Measurements from ENCODE around the gene FAM131B. TPM values are rescaled to one million over a fixed set of nuclear protein-coding genes. Genes with fewer than 3 reads are reported as not detected.

FAM131B gene
- total RNA-seq, 2 donors from 2014 or later, result 1.9 to 3.6 TPM

GRCh38 chr7:143329471-143330170, 32.9 kb downstream of the FAM131B start:
- Histone ChIP-seq H3K9ac (ENCODE audit: extremely low read depth, low read length, poor library complexity, severe bottlenecking) (no peak overlapping the region), H3K36me3 (ENCODE audit: control insufficient read depth, insufficient read depth, low read length) (no peaks in the 10 kb centered on the region), H3K27ac (ENCODE audit: low read depth, low read length) (no peak overlapping the region), H3K9me3 (ENCODE audit: control insufficient read depth, low read length) (no peaks in the 10 kb centered on the region), H3K4me3 (ENCODE audit: low read length) (no peak overlapping the region), H3K4me1 (ENCODE audit: control insufficient read depth, insufficient read depth, low read length) (no peaks in the 10 kb centered on the region), H3K27me3 (ENCODE audit: control insufficient read depth, insufficient read depth, low read length, poor library complexity, severe bottlenecking) (no peaks in the 10 kb centered on the region)
- Mint-ChIP-seq H3K4me1 (peaks cover 12% of the 10 kb centered on the region), H3K27ac (no peak overlapping the region), H3K27me3 (ENCODE audit: insufficient read depth) (peaks cover 14% of the 10 kb centered on the region), H3K9me3 (no peaks in the 10 kb centered on the region), H3K36me3 (ENCODE audit: low read depth) (no peaks in the 10 kb centered on the region), H3K4me3 (no peak overlapping the region)
- no peak for DNase-seq
- WGBS, 2 experiments (ENCODE audit: insufficient coverage in 1 of 2, insufficient read length in 1 of 2), result 93 to 95% methylated on average over 7 to 8 of the region's 10 CpGs
- TF ChIP-seq CTCF (conservative IDR thresholded peaks at IDR 0.05), result peak; percentile 45

- H3K9me3 ChIP-seq (ENCODE audit: control insufficient read depth, low read length), result no peaks in the 10 kb centered on the region
- H3K27ac ChIP-seq (ENCODE audit: low read depth, low read length), result no peak overlapping the region
- WGBS, 2 experiments (ENCODE audit: insufficient coverage in 1 of 2, insufficient read length in 1 of 2), result 90 to 92% methylated on average over 3 to 5 of the region's 5 CpGs
- Mint-ChIP-seq H3K27me3 (ENCODE audit: insufficient read depth) (peaks cover 16% of the 10 kb centered on the region), H3K9me3 (no peaks in the 10 kb centered on the region), H3K36me3 (ENCODE audit: low read depth) (no peaks in the 10 kb centered on the region), H3K4me3 (no peak overlapping the region), H3K4me1 (peaks cover 12% of the 10 kb centered on the region), H3K27ac (no peak overlapping the region)
- no peak overlapping the region for H3K4me3 ChIP-seq (ENCODE audit: low read length)
- no peaks in the 10 kb centered on the region for H3K36me3 ChIP-seq (ENCODE audit: control insufficient read depth, insufficient read depth, low read length)
- H3K9ac ChIP-seq (ENCODE audit: extremely low read depth, low read length, poor library complexity, severe bottlenecking), result no peak overlapping the region
- no peak for TF ChIP-seq CTCF (conservative IDR thresholded peaks at IDR 0.05)
- H3K4me1 ChIP-seq (ENCODE audit: control insufficient read depth, insufficient read depth, low read length), result no peaks in the 10 kb centered on the region
- no peaks in the 10 kb centered on the region for H3K27me3 ChIP-seq (ENCODE audit: control insufficient read depth, insufficient read depth, low read length, poor library complexity, severe bottlenecking)
- DNase-seq, result no peak
These were observed 34.6 kb downstream of the FAM131B start for GRCh38 chr7:143327903-143328302.

DNA sequence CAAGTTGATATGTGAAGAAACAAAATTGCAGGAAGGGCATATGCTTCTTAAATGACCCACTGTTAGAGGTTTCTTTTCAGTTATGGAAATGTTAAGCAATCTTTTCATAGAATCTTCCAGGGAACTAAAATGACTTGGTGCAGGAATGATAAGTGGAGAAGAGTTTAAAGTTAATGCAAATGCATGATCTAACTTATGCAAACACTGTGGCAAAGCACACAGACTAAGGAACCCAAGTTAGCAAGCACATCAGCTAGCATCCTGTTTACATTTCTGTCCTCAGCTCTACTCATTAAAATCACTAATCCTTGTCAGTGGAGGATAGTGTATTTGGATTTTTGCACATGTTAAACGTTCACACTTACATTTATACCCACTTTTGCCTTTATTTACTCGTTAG, 37.3 kb downstream of the FAM131B start:
- no peak overlapping the region for H3K27ac ChIP-seq (ENCODE audit: low read depth, low read length)

More for the DNA sequence above, 37.3 kb downstream of the FAM131B start:
- peaks cover 12% of the 10 kb centered on the region for H3K4me1 Mint-ChIP-seq
- no peak overlapping the region for H3K4me3 Mint-ChIP-seq
- H3K27ac Mint-ChIP-seq, result no peak overlapping the region
- Histone ChIP-seq H3K27me3 (ENCODE audit: control insufficient read depth, insufficient read depth, low read length, poor library complexity, severe bottlenecking) (no peaks in the 10 kb centered on the region), H3K4me3 (ENCODE audit: low read length) (no peak overlapping the region), H3K36me3 (ENCODE audit: control insufficient read depth, insufficient read depth, low read length) (no peaks in the 10 kb centered on the region), H3K4me1 (ENCODE audit: control insufficient read depth, insufficient read depth, low read length) (no peaks in the 10 kb centered on the region), H3K9me3 (ENCODE audit: control insufficient read depth, low read length) (no peaks in the 10 kb centered on the region), H3K9ac (ENCODE audit: extremely low read depth, low read length, poor library complexity, severe bottlenecking) (no peak overlapping the region)
- DNase-seq, result no peak
- peaks cover 11% of the 10 kb centered on the region for H3K27me3 Mint-ChIP-seq (ENCODE audit: insufficient read depth)
- H3K9me3 Mint-ChIP-seq, result no peaks in the 10 kb centered on the region
- WGBS, 2 experiments (ENCODE audit: insufficient coverage in 1 of 2, insufficient read length in 1 of 2), result 75% methylated on average over 1 of the region's 2 CpGs; no CpG with 5 or more reads in 1 of the 2 experiments
- no peak for TF ChIP-seq CTCF (conservative IDR thresholded peaks at IDR 0.05)
- H3K36me3 Mint-ChIP-seq (ENCODE audit: low read depth), result no peaks in the 10 kb centered on the region

All from endodermal cell (in vitro differentiated cells).